GM19328 (cell line): ENCODE measurements around the gene KCTD21.
"Not testable (repeated sequence)": the region's sequence is repeated elsewhere in the genome, so short reads cannot be mapped to it uniquely, and the experiment has no call there.

Experiments used
- ATAC-seq: cut with Tn5 transposase; IDR thresholded peaks from one replicate; pipeline ENCODE4 v1.9.1; 2021; ENCODE audit warnings: mild to moderate bottlenecking, moderate library complexity; ENCODE audit not compliant: unreplicated experiment

KCTD21 gene

DNA sequence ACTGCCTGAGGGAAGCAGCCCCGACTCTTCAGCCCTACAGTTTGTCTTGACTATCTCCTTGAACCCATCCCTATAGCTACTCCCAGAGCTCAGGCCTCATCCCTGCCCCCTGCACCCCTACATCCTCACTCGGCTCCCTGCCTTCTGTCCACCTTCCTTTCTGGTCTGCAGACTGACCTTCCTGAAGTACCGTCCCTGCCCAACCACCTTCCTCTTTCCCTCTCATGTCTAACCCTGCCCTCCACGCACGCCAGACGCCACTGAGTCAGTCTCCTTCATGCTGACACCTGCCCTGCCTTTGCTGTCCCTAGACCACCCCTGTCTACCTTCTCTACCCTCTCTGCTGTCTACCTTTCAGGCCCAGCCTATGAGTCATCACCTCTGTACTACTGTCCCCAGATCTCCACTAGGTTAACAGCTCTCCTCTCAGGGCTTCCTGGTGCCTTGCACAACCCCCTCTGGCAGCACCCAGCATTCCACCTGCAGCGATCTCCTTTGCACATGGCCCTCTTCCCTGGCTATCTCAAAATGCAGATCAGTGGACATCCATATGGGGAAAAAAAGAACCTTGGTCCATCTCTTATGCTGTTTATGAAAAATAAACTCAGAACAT lies 8.9 kb downstream of the KCTD21 start:
- ATAC-seq, result no peak

DNA sequence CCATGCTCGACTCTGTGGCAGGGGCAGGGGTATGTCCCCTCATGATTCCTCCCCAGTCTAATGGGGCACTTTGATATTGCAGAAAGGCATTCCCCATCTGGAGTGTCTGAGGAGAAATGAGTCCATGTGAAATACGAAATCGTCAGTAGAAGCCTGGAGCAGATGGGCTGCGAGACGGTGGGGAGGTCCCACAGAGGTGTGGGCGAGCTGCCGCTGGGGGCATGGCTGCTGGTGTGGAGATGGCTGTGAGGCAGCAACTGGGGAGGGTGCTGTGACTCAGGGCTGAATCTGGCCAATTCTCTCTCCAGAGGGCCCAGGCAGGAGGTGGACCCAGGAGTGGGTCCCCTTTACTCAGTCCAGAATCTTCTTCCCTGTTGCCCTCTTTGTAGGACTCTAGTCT lies 11.2 kb downstream of the KCTD21 start:
- no peak for ATAC-seq

DNA sequence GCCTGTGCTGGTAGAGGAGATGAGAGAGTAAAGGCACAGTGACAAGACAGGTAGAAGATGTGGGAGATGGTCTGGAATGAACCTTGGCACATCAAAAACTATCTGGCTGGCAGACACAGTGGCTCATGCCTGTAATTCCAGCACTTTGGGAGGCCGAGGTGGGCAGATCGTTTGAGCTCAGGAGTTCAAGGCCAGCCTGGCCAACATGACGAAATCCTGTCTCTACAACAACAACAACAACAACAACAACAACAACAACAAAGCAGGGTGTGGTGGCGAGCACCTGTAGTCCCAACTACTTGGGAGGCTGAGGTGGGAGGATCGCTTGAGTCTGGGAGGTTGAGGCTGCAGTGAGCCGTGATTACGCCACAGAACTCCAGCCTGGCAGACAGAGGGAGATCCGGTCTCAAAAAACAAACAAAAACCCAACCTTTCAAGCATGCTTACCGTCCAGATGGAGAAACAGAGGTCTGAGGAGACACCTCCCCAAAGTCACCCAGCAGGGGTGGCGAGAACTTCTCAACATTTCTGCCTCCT lies 11.8 kb downstream of the KCTD21 start:
- no peak for ATAC-seq

DNA sequence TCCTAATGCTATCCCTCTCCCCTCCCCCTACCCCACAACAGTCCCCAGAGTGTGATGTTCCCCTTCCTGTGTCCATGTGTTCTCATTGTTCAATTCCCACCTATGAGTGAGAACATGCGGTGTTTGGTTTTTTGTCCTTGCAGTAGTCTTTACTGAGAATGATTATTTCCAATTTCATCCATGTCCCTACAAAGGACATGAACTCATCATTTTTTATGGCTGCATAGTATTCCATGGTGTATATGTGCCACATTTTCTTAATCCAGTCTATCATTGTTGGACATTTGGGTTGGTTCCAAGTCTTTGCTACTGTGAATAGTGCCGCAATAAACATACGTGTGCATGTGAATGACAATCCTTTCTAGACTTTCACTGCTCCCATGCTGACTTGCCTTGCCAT lies 12.6 kb downstream of the KCTD21 start:
- not testable (repeated sequence) for ATAC-seq

DNA sequence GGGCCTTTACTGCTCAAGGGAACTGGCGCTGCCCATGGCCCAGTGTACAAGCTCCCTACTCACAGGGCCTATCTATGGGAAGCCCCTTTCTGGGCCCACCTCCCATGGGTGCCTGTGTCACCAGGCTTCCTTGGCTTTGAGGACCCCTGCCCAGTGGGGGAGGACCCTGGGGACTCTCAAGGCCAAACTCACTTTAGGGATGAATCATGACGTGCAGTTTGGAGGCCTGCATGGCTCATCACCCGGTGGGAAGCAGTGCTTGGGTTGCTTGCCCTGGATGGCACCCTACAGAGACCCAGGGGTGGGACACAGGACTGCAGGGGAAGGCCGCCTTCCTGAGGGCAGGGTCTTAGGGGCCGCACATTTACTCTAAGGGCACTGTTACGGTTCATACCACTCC lies 16.5 kb downstream of the KCTD21 start:
- no peak for ATAC-seq

- ATAC-seq, result no peak
These were observed 17.4 kb downstream of the KCTD21 start for GRCh38 chr11:78170874-78171549.

DNA sequence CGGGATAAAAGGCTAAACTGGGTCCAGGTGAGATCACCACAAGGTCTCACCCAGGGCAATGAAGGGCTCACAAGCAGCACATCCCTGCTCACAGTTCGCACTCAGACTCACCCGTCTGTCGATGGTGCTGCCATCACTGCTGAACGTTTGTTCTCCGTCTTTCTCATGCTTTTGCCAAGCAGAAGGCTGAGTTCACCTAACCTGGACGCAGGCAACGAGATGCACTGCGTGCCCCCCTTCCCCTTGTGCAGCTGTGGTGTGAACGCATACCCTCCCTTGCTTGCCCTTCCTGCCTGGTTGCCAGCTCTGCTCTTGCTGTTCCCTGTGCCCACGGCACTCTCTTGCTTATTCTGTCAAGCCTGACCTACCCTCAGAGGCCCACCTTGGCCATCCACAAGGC lies 18.0 kb downstream of the KCTD21 start:
- ATAC-seq, result no peak

DNA sequence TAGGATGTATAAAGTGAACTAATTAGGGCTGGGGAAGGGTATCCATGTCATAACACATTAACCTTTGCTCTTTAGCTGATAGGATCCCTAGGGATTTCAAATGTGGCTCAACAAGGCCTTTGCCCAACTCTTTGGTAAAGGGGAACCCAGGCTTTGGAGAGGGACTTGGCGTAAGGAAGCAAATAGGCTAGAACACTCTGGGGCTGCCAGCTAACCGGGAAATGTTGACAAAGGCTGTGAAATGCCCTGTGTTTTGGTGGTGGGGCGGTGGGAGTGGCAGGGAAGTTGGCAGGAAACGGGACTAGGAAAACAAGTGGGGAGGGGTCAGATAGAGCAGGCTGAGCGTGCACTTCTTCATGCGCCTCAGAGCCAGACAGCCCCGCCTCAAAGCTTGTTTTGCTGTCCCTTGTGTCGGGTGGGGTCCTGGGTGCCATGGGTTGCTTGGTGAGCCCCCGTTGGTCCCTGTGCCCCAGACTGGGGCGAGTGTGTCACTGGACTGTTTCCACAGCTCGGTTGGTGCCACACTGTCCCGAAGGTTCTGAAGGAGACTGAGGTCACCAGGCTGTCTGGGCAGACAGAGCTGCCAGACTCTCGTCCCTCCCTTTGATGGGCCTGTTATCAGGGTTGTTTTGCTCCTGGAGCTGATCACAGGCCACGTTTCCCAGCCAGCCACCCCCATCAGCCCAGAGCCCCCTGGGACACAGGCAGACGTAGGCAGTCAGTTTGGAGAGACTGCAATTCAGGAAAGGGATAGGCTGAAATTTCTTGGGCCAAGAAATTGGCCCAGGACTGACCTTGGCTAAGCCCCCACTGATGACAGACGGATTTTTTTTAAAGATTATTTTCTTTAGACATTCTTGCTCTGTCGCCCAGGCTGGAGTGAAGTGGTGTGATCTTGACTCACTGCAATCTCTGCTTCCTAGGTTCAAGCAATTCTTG lies 19.6 kb downstream of the KCTD21 start:
- no peak for ATAC-seq

GRCh38 chr11:78166855-78167469 lies 21.5 kb downstream of the KCTD21 start:
- no peak for ATAC-seq

DNA sequence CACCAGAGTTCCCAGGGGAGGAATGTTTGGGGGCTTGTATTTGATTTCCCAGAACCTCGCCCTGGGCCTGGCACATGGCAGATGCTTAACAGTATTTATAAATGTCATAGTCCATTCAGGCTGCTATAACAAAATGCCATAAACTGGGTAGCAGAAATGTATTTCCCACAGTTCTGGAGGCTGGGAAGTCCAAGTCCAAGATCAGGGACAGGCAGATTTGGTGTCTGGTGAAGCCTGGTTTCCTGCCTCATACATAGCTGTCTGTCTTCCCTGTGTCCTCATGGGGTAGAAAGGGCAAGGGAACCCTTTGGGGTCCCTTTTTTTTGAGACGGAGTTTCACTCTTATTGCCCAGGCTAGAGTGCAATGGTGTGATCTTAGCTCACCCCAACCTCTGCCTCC lies 24.0 kb downstream of the KCTD21 start:
- no peak for ATAC-seq

DNA sequence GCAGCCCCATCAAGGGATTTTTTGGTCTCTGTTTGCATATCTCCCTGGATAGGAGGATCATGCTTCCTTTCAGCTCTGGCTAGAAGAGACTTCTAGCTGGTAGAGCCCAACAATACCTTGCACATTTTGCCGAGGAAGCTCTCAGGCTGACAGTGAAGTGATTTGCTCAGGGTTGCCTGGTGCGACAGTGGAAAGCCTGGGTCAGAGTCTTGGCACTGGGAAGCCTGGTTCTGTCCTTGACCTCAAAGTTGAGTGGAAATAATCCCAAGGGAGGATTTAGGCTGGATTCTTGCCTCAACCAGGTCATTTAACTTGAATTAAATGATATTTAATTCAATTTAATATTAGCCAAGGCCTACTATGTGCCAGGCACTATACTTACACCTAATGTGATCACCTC lies 24.6 kb downstream of the KCTD21 start:
- no peak for ATAC-seq

DNA sequence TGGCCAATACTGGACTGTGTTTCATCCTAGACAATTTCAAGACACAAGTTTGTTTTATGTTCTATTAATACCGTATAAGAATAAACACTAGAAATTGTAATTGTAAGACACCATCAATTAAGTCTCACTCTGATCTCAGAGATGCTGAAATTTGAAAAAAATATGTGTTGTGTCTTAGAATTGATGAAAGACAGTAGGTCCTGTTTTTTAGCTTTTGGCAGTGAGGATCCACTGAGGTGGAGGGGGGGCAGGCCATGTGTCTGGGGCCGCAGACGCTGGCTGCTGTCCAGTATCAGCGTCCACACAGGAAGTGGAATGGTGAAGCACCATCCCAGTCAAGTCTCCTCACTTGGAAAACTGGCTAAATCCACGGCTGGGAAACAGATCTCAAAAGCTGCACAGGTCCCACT lies 26.5 kb downstream of the KCTD21 start:
- no peak for ATAC-seq

DNA sequence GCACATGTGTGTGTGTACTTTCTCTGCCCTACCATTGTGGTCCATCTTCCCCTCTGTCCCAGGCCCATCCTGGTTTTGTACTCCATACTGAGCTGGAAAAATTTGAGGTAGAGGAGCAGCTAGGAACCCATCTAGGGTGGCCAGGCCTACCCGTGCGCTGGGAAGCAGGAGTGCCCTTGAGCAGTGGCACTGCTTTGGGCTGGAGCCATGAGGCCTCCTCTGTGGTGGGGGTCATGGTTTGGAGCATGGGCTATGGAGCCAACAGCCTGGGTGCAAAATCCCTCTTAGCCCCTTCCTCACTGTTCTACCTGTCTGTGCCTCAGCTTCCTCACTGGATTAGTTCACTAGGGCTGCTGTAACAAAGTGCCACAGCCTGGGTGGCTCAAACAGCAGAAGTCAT lies 27.1 kb downstream of the KCTD21 start:
- no peak for ATAC-seq

DNA sequence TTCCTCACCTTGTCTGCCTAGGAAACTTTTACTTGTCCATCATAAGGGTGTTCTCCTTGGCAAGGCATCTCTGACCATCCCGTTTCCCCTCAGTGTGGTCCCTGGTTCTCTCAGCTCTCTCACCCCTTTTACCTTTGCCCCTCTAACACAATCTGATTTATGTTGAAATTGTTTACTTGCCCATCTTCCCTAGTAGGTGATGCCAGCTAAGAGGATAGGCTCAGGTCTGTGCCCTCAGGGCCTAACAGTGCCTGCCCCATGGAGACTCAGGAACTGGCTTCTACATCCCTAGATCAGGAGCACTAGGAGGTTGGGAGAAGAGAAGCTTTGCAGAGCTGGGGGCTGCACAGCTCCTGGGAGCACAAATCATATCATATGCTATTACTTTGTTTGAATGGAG lies 27.9 kb downstream of the KCTD21 start:
- ATAC-seq, result no peak

- no peak for ATAC-seq
These were observed 29.3 kb downstream of the KCTD21 start for GRCh38 chr11:78158987-78159652.

GRCh38 chr11:78156127-78156844 lies 32.1 kb downstream of the KCTD21 start:
- no peak for ATAC-seq

- no peak for ATAC-seq
These were observed 36.6 kb downstream of the KCTD21 start for GRCh38 chr11:78151804-78152203.

GRCh38 chr11:78150754-78151153 lies 37.7 kb downstream of the KCTD21 start:
- no peak for ATAC-seq

GRCh38 chr11:78150346-78150745 lies 38.1 kb downstream of the KCTD21 start:
- no peak for ATAC-seq

GRCh38 chr11:78149646-78150045 lies 38.8 kb downstream of the KCTD21 start:
- no peak for ATAC-seq
